Mucosa of rectum (tissue), 2 donors: ENCODE results near the gene TFPT.

ENCODE experiments used
- H3K27ac ChIP-seq, 2 donors: one replicate each; pipeline ENCODE4 v1.7.0; 2013; ENCODE audit warnings: inconsistent platforms in 2 of 2, low read depth in 2 of 2, low read length in 2 of 2
- H3K27me3 ChIP-seq, 2 donors: one replicate each; pipeline ENCODE4 v1.7.0; 2013; ENCODE audit warnings: low read length in 2 of 2; ENCODE audit not compliant: control insufficient read depth in 2 of 2, insufficient read depth in 2 of 2
- H3K36me3 ChIP-seq, 2 donors: one replicate each; pipeline ENCODE4 v1.7.0; 2013; ENCODE audit warnings: low read length in 2 of 2; ENCODE audit not compliant: control insufficient read depth in 2 of 2, insufficient read depth in 2 of 2
- H3K4me1 ChIP-seq, 2 donors: one replicate each; pipeline ENCODE4 v1.7.0; 2013; ENCODE audit warnings: low read length in 2 of 2, mild to moderate bottlenecking in 1 of 2; ENCODE audit not compliant: control insufficient read depth in 2 of 2, insufficient read depth in 2 of 2
- H3K4me3 ChIP-seq, 2 donors: one replicate each; pipeline ENCODE4 v1.7.0; 2013; ENCODE audit warnings: low read length in 2 of 2
- H3K9ac ChIP-seq, 2 donors: one replicate each; pipeline ENCODE4 v1.7.0; 2013; ENCODE audit warnings: low read length in 2 of 2, low read depth in 1 of 2, mild to moderate bottlenecking in 1 of 2
- H3K9me3 ChIP-seq, 2 donors: one replicate each; pipeline ENCODE4 v1.7.0; 2013; ENCODE audit warnings: low read length in 2 of 2; ENCODE audit not compliant: control insufficient read depth in 2 of 2
- donor health status: healthy.
- donor health status: Normal muscosa, but diverticular disease.

TFPT gene

GRCh38 chr19:54158812-54159351 lies 43.4 kb upstream of the TFPT start:
- peaks cover 37% of the 10 kb centered on the region in 2 donors for H3K4me1 ChIP-seq

GRCh38 chr19:54156953-54157352 lies 41.5 kb upstream of the TFPT start:
- peaks cover 41 to 57% of the 10 kb centered on the region in 2 donors for H3K36me3 ChIP-seq
- H3K9ac ChIP-seq = no peak overlapping the region
- no peak overlapping the region for H3K4me3 ChIP-seq

More at GRCh38 chr19:54158812-54159351, 43.4 kb upstream of the TFPT start:
- Histone ChIP-seq H3K27me3 (no peaks in the 10 kb centered on the region), H3K36me3 (peaks cover 31 to 38% of the 10 kb centered on the region in 2 donors), H3K4me3 (peak overlapping the region; percentile 82 to 97), H3K9ac (peak overlapping the region; percentile 84 to 90), H3K27ac (peak overlapping the region; percentile 96 to 98), H3K9me3 (no peaks in the 10 kb centered on the region)

GRCh38 chr19:54156490-54156889 lies 41.0 kb upstream of the TFPT start:
- Histone ChIP-seq H3K4me1 (peaks cover 25% of the 10 kb centered on the region in 2 donors), H3K27ac (no peak overlapping the region), H3K9ac (no peak overlapping the region), H3K9me3 (no peaks in the 10 kb centered on the region), H3K27me3 (no peaks in the 10 kb centered on the region), H3K4me3 (no peak overlapping the region), H3K36me3 (peaks cover 46 to 61% of the 10 kb centered on the region in 2 donors)

More at GRCh38 chr19:54156953-54157352, 41.5 kb upstream of the TFPT start:
- H3K27me3 ChIP-seq = no peaks in the 10 kb centered on the region
- no peaks in the 10 kb centered on the region for H3K9me3 ChIP-seq
- peaks cover 28 to 29% of the 10 kb centered on the region in 2 donors for H3K4me1 ChIP-seq
- no peak overlapping the region for H3K27ac ChIP-seq

- Histone ChIP-seq H3K27ac (no peak overlapping the region), H3K9me3 (no peaks in the 10 kb centered on the region), H3K27me3 (no peaks in the 10 kb centered on the region), H3K36me3 (peaks cover 51 to 67% of the 10 kb centered on the region in 2 donors), H3K4me1 (peaks cover 21% of the 10 kb centered on the region in 2 donors), H3K4me3 (no peak overlapping the region), H3K9ac (no peak overlapping the region)
Observed at GRCh38 chr19:54155694-54156093, 40.2 kb upstream of the TFPT start.

GRCh38 chr19:54154603-54155345 lies 39.3 kb upstream of the TFPT start:
- Histone ChIP-seq H3K27me3 (no peaks in the 10 kb centered on the region), H3K4me3 (no peak overlapping the region), H3K9me3 (no peaks in the 10 kb centered on the region), H3K27ac (no peak overlapping the region), H3K4me1 (peaks cover 13% of the 10 kb centered on the region in 2 donors), H3K36me3 (peaks cover 57 to 76% of the 10 kb centered on the region in 2 donors), H3K9ac (no peak overlapping the region)

- H3K9ac ChIP-seq = no peak overlapping the region
- peaks cover 65 to 85% of the 10 kb centered on the region in 2 donors for H3K36me3 ChIP-seq
- no peak overlapping the region for H3K4me3 ChIP-seq
- H3K4me1 ChIP-seq = peaks cover 8 to 9% of the 10 kb centered on the region in 2 donors
- no peaks in the 10 kb centered on the region for H3K9me3 ChIP-seq
- H3K27ac ChIP-seq = no peak overlapping the region
- no peaks in the 10 kb centered on the region for H3K27me3 ChIP-seq
Observed at GRCh38 chr19:54153731-54154326, 38.4 kb upstream of the TFPT start.

- peaks cover 0 to under 1% of the 10 kb centered on the region in 2 donors for H3K4me1 ChIP-seq
- no peak overlapping the region for H3K9ac ChIP-seq
- H3K27me3 ChIP-seq = no peaks in the 10 kb centered on the region
- no peak overlapping the region for H3K4me3 ChIP-seq
- no peak overlapping the region for H3K27ac ChIP-seq
- peaks cover 64 to 88% of the 10 kb centered on the region in 2 donors for H3K36me3 ChIP-seq
- H3K9me3 ChIP-seq = no peaks in the 10 kb centered on the region
Observed at GRCh38 chr19:54152878-54153524, 37.5 kb upstream of the TFPT start.

- peaks cover 68 to 90% of the 10 kb centered on the region in 2 donors for H3K36me3 ChIP-seq
- no peak overlapping the region for H3K4me3 ChIP-seq
- no peaks in the 10 kb centered on the region for H3K27me3 ChIP-seq
- H3K9me3 ChIP-seq = no peaks in the 10 kb centered on the region
- no peaks in the 10 kb centered on the region for H3K4me1 ChIP-seq
- no peak overlapping the region for H3K9ac ChIP-seq
- H3K27ac ChIP-seq = no peak overlapping the region
Observed at GRCh38 chr19:54152267-54152666, 36.8 kb upstream of the TFPT start.

GRCh38 chr19:54151362-54152035 lies 36.0 kb upstream of the TFPT start:
- H3K27me3 ChIP-seq = no peaks in the 10 kb centered on the region
- peaks cover 0 to 2% of the 10 kb centered on the region in 2 donors for H3K4me1 ChIP-seq
- no peak overlapping the region for H3K9ac ChIP-seq
- H3K36me3 ChIP-seq = peaks cover 68 to 91% of the 10 kb centered on the region in 2 donors
- no peak overlapping the region for H3K4me3 ChIP-seq
- H3K27ac ChIP-seq = no peak overlapping the region
- H3K9me3 ChIP-seq = no peaks in the 10 kb centered on the region
